Nephron progenitor cell (in vitro differentiated cells): ENCODE data around the gene ZDHHC8.

Experiments used
- DNase-seq: peaks from one replicate; pipeline ENCODE4 v3.0.0; 2021
- H3K27ac Mint-ChIP-seq: 2 replicates; pipeline ENCODE4 v1.8.0; 2021; ENCODE audit warnings: mild to moderate bottlenecking, moderate library complexity, mixed read lengths
- H3K27me3 Mint-ChIP-seq: 2 replicates; pipeline ENCODE4 v1.8.0; 2021; ENCODE audit warnings: mild to moderate bottlenecking, low read depth, mixed read lengths; ENCODE audit not compliant: poor library complexity
- H3K36me3 Mint-ChIP-seq: 2 replicates; pipeline ENCODE4 v1.8.0; 2021; ENCODE audit warnings: low read depth, mixed read lengths
- H3K4me1 Mint-ChIP-seq: 2 replicates; pipeline ENCODE4 v1.8.0; 2021; ENCODE audit warnings: mixed read lengths
- H3K4me3 Mint-ChIP-seq: 2 replicates; pipeline ENCODE4 v1.8.0; 2021; ENCODE audit warnings: mild to moderate bottlenecking, moderate library complexity, mixed read lengths
- H3K9me3 Mint-ChIP-seq: 2 replicates; pipeline ENCODE4 v1.8.0; 2021; ENCODE audit warnings: mild to moderate bottlenecking, moderate library complexity, mixed read lengths
- CTCF ChIP-seq: fragments of 200-600 bp; sonication (generic); IDR thresholded peaks from 2 replicates; pipeline ENCODE4 v1.5.0; 2021; ENCODE audit warnings: antibody characterized with exemption

ZDHHC8 gene

GRCh38 chr22:20085651-20086050 is 46.0 kb upstream of the ZDHHC8 start:
- Mint-ChIP-seq H3K27me3 (no peaks in the 10 kb centered on the region), H3K27ac (no peak overlapping the region), H3K9me3 (no peaks in the 10 kb centered on the region), H3K4me1 (peaks cover 50% of the 10 kb centered on the region), H3K4me3 (no peak overlapping the region), H3K36me3 (peaks cover 52% of the 10 kb centered on the region)
- TF ChIP-seq CTCF = no peak
- DNase-seq = no peak

GRCh38 chr22:20086101-20086599 is 45.5 kb upstream of the ZDHHC8 start:
- H3K4me1 Mint-ChIP-seq = peaks cover 45% of the 10 kb centered on the region
- no peaks in the 10 kb centered on the region for H3K9me3 Mint-ChIP-seq
- DNase-seq = no peak
- H3K27ac Mint-ChIP-seq = peak overlapping the region; percentile 80
- H3K4me3 Mint-ChIP-seq = no peak overlapping the region
- no peak for TF ChIP-seq CTCF
- H3K27me3 Mint-ChIP-seq = no peaks in the 10 kb centered on the region
- H3K36me3 Mint-ChIP-seq = peaks cover 57% of the 10 kb centered on the region

- Mint-ChIP-seq H3K4me3 (no peak overlapping the region), H3K27ac (peak overlapping the region; percentile 80), H3K4me1 (peaks cover 39% of the 10 kb centered on the region), H3K27me3 (no peaks in the 10 kb centered on the region), H3K9me3 (no peaks in the 10 kb centered on the region), H3K36me3 (peaks cover 63% of the 10 kb centered on the region)
- no peak for TF ChIP-seq CTCF
- no peak for DNase-seq
These were observed 44.8 kb upstream of the ZDHHC8 start for GRCh38 chr22:20086763-20087162.

- no peaks in the 10 kb centered on the region for H3K27me3 Mint-ChIP-seq
These were observed 44.0 kb upstream of the ZDHHC8 start for GRCh38 chr22:20087319-20088262.

GRCh38 chr22:20088263-20088648 is 43.3 kb upstream of the ZDHHC8 start:
- H3K36me3 Mint-ChIP-seq = peaks cover 77% of the 10 kb centered on the region

More at GRCh38 chr22:20087319-20088262, 44.0 kb upstream of the ZDHHC8 start:
- no peak for DNase-seq
- no peak for TF ChIP-seq CTCF
- H3K4me1 Mint-ChIP-seq = peaks cover 32% of the 10 kb centered on the region
- H3K36me3 Mint-ChIP-seq = peaks cover 71% of the 10 kb centered on the region
- no peaks in the 10 kb centered on the region for H3K9me3 Mint-ChIP-seq
- H3K27ac Mint-ChIP-seq = peak overlapping the region; percentile 15
- H3K4me3 Mint-ChIP-seq = no peak overlapping the region

More at GRCh38 chr22:20088263-20088648, 43.3 kb upstream of the ZDHHC8 start:
- H3K9me3 Mint-ChIP-seq = no peaks in the 10 kb centered on the region
- no peak overlapping the region for H3K27ac Mint-ChIP-seq
- TF ChIP-seq CTCF = no peak
- no peak overlapping the region for H3K4me3 Mint-ChIP-seq
- no peaks in the 10 kb centered on the region for H3K27me3 Mint-ChIP-seq
- H3K4me1 Mint-ChIP-seq = peaks cover 25% of the 10 kb centered on the region
- DNase-seq = no peak
